ENCODE results near the gene MLEC.

DNA sequence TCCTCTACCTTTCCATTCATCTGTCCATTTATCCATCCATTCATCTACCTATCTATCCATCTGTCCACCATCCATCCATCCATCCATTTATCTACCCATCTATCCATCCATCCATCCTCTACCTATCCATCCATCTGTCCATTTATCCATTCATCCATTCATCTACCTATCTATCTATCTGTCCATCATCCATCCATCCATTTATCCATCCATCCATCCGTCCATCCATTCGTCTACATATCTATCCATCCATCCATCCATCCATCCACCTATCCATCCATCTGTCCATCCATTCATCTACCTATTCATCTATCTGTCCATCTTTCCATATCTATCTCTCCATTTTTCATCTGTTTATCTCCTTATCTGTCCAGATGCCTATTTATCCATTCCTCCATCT lies 25.5 kb upstream of the MLEC start:
- TF ChIP-seq POLR2A (IDR thresholded peaks at IDR 0.05; ENCODE audit: low read depth, low read length) (no peak), SPI1 (IDR thresholded peaks at IDR 0.05; ENCODE audit: low read depth, low read length) (no peak), POLR2AphosphoS5 (IDR thresholded peaks at IDR 0.05; ENCODE audit: low read depth, low read length) (no peak), TAF1 (IDR thresholded peaks at IDR 0.05; ENCODE audit: low read depth, low read length) (no peak), POU2F2 (IDR thresholded peaks at IDR 0.05; ENCODE audit: low read depth, low read length) (no peak)
